MG63 (cell line): ENCODE results near the gene UBAC1. TPM values are rescaled to one million over a fixed set of nuclear protein-coding genes. Genes with fewer than 3 reads are reported as not detected.

Experiments used
- DNase-seq: peaks from one replicate; pipeline ENCODE4 v3.0.0-alpha.2; 2020
- H3K27me3 ChIP-seq: fragments of 250-450 bp; sonication (Bioruptor Pico); 2 replicates; pipeline ENCODE4 v1.5.1; 2020; ENCODE audit warnings: mild to moderate bottlenecking, moderate library complexity
- H3K36me3 ChIP-seq: fragments of 250-450 bp; sonication (Bioruptor Pico); 2 replicates; pipeline ENCODE4 v1.5.1; 2020; ENCODE audit warnings: mild to moderate bottlenecking, moderate library complexity
- H3K4me3 ChIP-seq: fragments of 250-450 bp; sonication (Bioruptor Pico); 2 replicates; pipeline ENCODE4 v1.5.1; 2020; ENCODE audit warnings: mild to moderate bottlenecking, moderate library complexity
- H3K9me3 ChIP-seq: fragments of 250-450 bp; sonication (Bioruptor Pico); 2 replicates; pipeline ENCODE4 v1.5.1; 2020; ENCODE audit warnings: mild to moderate bottlenecking, moderate library complexity
- total RNA-seq: library from RNA; depleted of rRNA; stranded (reverse); fragments of >200 nt; shearing (Covaris generic); gene quantifications from 2 replicates; pipeline ENCODE4 v1.2.3, GENCODE V29; 2014; ENCODE audit warnings: low replicate concordance; rRNA removed

UBAC1 gene
- 49.9 and 81.3 TPM in 2 replicates for total RNA-seq

GRCh38 chr9:135961277-135961715, at the start of gene UBAC1:
Gene UBAC1, minus strand, starts transcription at chr9:135961373. Its CDS starts 211 bp downstream, at chr9:135961162.
- Histone ChIP-seq H3K9me3 (no peaks in the 10 kb centered on the region), H3K36me3 (no peaks in the 10 kb centered on the region), H3K4me3 (peak within 1 kb of the TSS; percentile 86), H3K27me3 (no peaks in the 10 kb centered on the region)
- peak; percentile 97 for DNase-seq

GRCh38 chr9:136010615-136011361, 49.6 kb upstream of the UBAC1 start:
- H3K4me3 ChIP-seq = no peak overlapping the region
- DNase-seq = no peak
- peaks cover 4% of the 10 kb centered on the region for H3K36me3 ChIP-seq
- H3K27me3 ChIP-seq = no peaks in the 10 kb centered on the region
- H3K9me3 ChIP-seq = no peaks in the 10 kb centered on the region

- Histone ChIP-seq H3K4me3 (no peak overlapping the region), H3K36me3 (peaks cover 4% of the 10 kb centered on the region), H3K27me3 (no peaks in the 10 kb centered on the region), H3K9me3 (no peaks in the 10 kb centered on the region)
- DNase-seq = no peak
Measured at GRCh38 chr9:136010176-136010575, 49.0 kb upstream of the UBAC1 start.

GRCh38 chr9:136009516-136009915, 48.3 kb upstream of the UBAC1 start:
- H3K27me3 ChIP-seq = no peaks in the 10 kb centered on the region
- no peak for DNase-seq
- H3K36me3 ChIP-seq = peaks cover 4% of the 10 kb centered on the region
- H3K9me3 ChIP-seq = no peaks in the 10 kb centered on the region
- no peak overlapping the region for H3K4me3 ChIP-seq

GRCh38 chr9:136008693-136008997, 47.5 kb upstream of the UBAC1 start:
- Histone ChIP-seq H3K9me3 (no peaks in the 10 kb centered on the region), H3K36me3 (peaks cover 4% of the 10 kb centered on the region), H3K4me3 (no peak overlapping the region), H3K27me3 (no peaks in the 10 kb centered on the region)
- DNase-seq = no peak

GRCh38 chr9:136007934-136008692, 46.9 kb upstream of the UBAC1 start:
- no peak for DNase-seq
- peaks cover 4% of the 10 kb centered on the region for H3K36me3 ChIP-seq
- H3K27me3 ChIP-seq = no peaks in the 10 kb centered on the region
- no peaks in the 10 kb centered on the region for H3K9me3 ChIP-seq
- no peak overlapping the region for H3K4me3 ChIP-seq

- no peaks in the 10 kb centered on the region for H3K27me3 ChIP-seq
- no peak overlapping the region for H3K4me3 ChIP-seq
- H3K9me3 ChIP-seq = no peaks in the 10 kb centered on the region
- no peak for DNase-seq
- peaks cover 2% of the 10 kb centered on the region for H3K36me3 ChIP-seq
Measured at GRCh38 chr9:136007276-136007933, 46.2 kb upstream of the UBAC1 start.

GRCh38 chr9:136006169-136006568, 45.0 kb upstream of the UBAC1 start:
- DNase-seq = no peak
- Histone ChIP-seq H3K36me3 (no peaks in the 10 kb centered on the region; the same call in none of the 2 replicates), H3K4me3 (no peak overlapping the region), H3K9me3 (no peaks in the 10 kb centered on the region), H3K27me3 (no peaks in the 10 kb centered on the region)

GRCh38 chr9:136004712-136005111, 43.5 kb upstream of the UBAC1 start:
- H3K9me3 ChIP-seq = no peaks in the 10 kb centered on the region
- H3K4me3 ChIP-seq = no peak overlapping the region
- H3K27me3 ChIP-seq = no peaks in the 10 kb centered on the region
- no peaks in the 10 kb centered on the region; the same call in none of the 2 replicates for H3K36me3 ChIP-seq
- no peak for DNase-seq

GRCh38 chr9:136004219-136004618, 43.0 kb upstream of the UBAC1 start:
- no peak for DNase-seq
- Histone ChIP-seq H3K9me3 (no peaks in the 10 kb centered on the region), H3K27me3 (no peaks in the 10 kb centered on the region), H3K4me3 (no peak overlapping the region), H3K36me3 (no peaks in the 10 kb centered on the region; the same call in none of the 2 replicates)

- no peak for DNase-seq
- Histone ChIP-seq H3K27me3 (no peaks in the 10 kb centered on the region), H3K36me3 (no peaks in the 10 kb centered on the region; the same call in none of the 2 replicates), H3K4me3 (no peak overlapping the region), H3K9me3 (no peaks in the 10 kb centered on the region)
Measured at GRCh38 chr9:136003411-136004218, 42.4 kb upstream of the UBAC1 start.

- Histone ChIP-seq H3K27me3 (no peaks in the 10 kb centered on the region), H3K36me3 (no peaks in the 10 kb centered on the region; the same call in 1 of the 2 replicates), H3K9me3 (no peaks in the 10 kb centered on the region), H3K4me3 (no peak overlapping the region)
- no peak for DNase-seq
Measured at GRCh38 chr9:136002881-136003280, 41.7 kb upstream of the UBAC1 start.

GRCh38 chr9:136002215-136002614, 41.0 kb upstream of the UBAC1 start:
- H3K36me3 ChIP-seq = no peaks in the 10 kb centered on the region; the same call in 1 of the 2 replicates
- H3K4me3 ChIP-seq = no peak overlapping the region
- H3K9me3 ChIP-seq = no peaks in the 10 kb centered on the region
- no peaks in the 10 kb centered on the region for H3K27me3 ChIP-seq
- DNase-seq = no peak

- Histone ChIP-seq H3K9me3 (no peaks in the 10 kb centered on the region), H3K36me3 (no peaks in the 10 kb centered on the region; the same call in 1 of the 2 replicates), H3K4me3 (no peak overlapping the region), H3K27me3 (no peaks in the 10 kb centered on the region)
- no peak for DNase-seq
Measured at GRCh38 chr9:136001231-136001630, 40.1 kb upstream of the UBAC1 start.

- Histone ChIP-seq H3K27me3 (no peaks in the 10 kb centered on the region), H3K4me3 (no peak overlapping the region)
- no peak for DNase-seq
Measured at GRCh38 chr9:135998410-135999071, 37.4 kb upstream of the UBAC1 start.

GRCh38 chr9:135998016-135998380, 36.8 kb upstream of the UBAC1 start:
- no peaks in the 10 kb centered on the region for H3K36me3 ChIP-seq
- no peak for DNase-seq
- no peaks in the 10 kb centered on the region for H3K27me3 ChIP-seq
- no peak overlapping the region for H3K4me3 ChIP-seq
- H3K9me3 ChIP-seq = no peaks in the 10 kb centered on the region

More at GRCh38 chr9:135998410-135999071, 37.4 kb upstream of the UBAC1 start:
- no peaks in the 10 kb centered on the region for H3K9me3 ChIP-seq
- H3K36me3 ChIP-seq = no peaks in the 10 kb centered on the region
